SK-N-SH treated with all-trans-retinoic acid at 6 μM for 48 hours (cell line): ENCODE measurements around the gene ARG1.

Experiments
- ARNTL ChIP-seq: fragments of 450-650 bp; formaldehyde crosslinking; IDR thresholded peaks from 2 replicates; pipeline ENCODE4 v1.5.0; 2020; ENCODE audit warnings: low read depth, mild to moderate bottlenecking, moderate library complexity, borderline replicate concordance
- CSDC2 ChIP-seq: fragments of 250-450 bp; sonication (Bioruptor Pico); IDR thresholded peaks from 2 replicates; pipeline ENCODE4 v1.5.0; 2020; ENCODE audit warnings: mild to moderate bottlenecking, moderate library complexity
- GLIS3 ChIP-seq: fragments of 250-450 bp; sonication (Bioruptor Pico); IDR thresholded peaks from 2 replicates; pipeline ENCODE4 v1.5.0; 2020; ENCODE audit warnings: mild to moderate bottlenecking, moderate library complexity
- OSR1 ChIP-seq: fragments of 250-450 bp; sonication (Bioruptor Pico); IDR thresholded peaks from 2 replicates; pipeline ENCODE4 v1.8.0; 2022; ENCODE audit warnings: moderate library complexity, mild to moderate bottlenecking, inconsistent platforms
- TCF4 ChIP-seq: fragments of 250-450 bp; sonication (Bioruptor Pico); IDR thresholded peaks from 2 replicates; pipeline ENCODE4 v1.8.0; 2021; ENCODE audit warnings: mild to moderate bottlenecking, moderate library complexity, borderline replicate concordance
- TOX ChIP-seq: fragments of 250-450 bp; sonication (Bioruptor Pico); IDR thresholded peaks from 2 replicates; pipeline ENCODE4 v1.8.0; 2021; ENCODE audit warnings: mild to moderate bottlenecking, moderate library complexity, borderline replicate concordance
- ZFP3 ChIP-seq: fragments of 250-450 bp; sonication (Bioruptor Pico); IDR thresholded peaks from 2 replicates; pipeline ENCODE4 v1.5.0; 2020; ENCODE audit warnings: mild to moderate bottlenecking, moderate library complexity
- ZNF565 ChIP-seq: fragments of 450-650 bp; formaldehyde crosslinking; conservative IDR thresholded peaks from 2 replicates; pipeline ENCODE4 v1.5.0; 2020; ENCODE audit warnings: low read depth, mild to moderate bottlenecking, moderate library complexity
- TF ChIP-seq, protein P1 (sequence below): fragments of 250-450 bp; sonication (Bioruptor Pico); IDR thresholded peaks from 2 replicates; pipeline ENCODE4 v1.5.1; 2020; ENCODE audit warnings: low read depth, mild to moderate bottlenecking, moderate library complexity

DNA sequence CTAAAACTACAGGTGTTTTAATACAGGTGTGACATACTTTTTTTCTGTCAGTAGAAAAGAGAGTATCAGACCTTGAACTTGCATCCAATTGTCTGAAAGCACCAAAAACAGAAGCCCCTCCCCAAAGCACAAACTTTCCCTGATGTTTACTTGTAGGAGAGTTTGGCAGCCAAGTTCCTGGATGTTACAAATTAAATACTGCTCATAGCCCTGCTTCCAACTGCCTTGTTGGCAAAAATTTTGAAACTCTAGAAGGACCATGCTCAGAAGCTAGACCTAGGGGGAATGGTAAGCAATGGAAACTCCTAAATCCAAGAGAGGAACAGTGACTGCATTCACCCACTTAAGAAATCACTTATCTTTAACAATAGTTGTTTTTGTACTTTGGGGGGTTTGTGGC is 17.0 kb upstream of the ARG1 start:
- TF ChIP-seq ZNF565 (CRISPR knock-in tag), result no peak
- no peak for TF ChIP-seq GLIS3 (CRISPR knock-in tag)
- no peak for TF ChIP-seq ZFP3
- TF ChIP-seq TOX (CRISPR knock-in tag), result no peak
- TF ChIP-seq TCF4 (CRISPR knock-in tag), result no peak
- TF ChIP-seq OSR1 (CRISPR knock-in tag), result no peak
- TF ChIP-seq, protein P1, sequence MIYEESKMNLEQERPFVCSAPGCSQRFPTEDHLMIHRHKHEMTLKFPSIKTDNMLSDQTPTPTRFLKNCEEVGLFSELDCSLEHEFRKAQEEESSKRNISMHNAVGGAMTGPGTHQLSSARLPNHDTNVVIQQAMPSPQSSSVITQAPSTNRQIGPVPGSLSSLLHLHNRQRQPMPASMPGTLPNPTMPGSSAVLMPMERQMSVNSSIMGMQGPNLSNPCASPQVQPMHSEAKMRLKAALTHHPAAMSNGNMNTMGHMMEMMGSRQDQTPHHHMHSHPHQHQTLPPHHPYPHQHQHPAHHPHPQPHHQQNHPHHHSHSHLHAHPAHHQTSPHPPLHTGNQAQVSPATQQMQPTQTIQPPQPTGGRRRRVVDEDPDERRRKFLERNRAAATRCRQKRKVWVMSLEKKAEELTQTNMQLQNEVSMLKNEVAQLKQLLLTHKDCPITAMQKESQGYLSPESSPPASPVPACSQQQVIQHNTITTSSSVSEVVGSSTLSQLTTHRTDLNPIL (CRISPR knock-in tag), result no peak
- TF ChIP-seq CSDC2 (CRISPR knock-in tag), result no peak
- no peak for TF ChIP-seq ARNTL (CRISPR knock-in tag)
